ENCODE data around the gene LTBP1.

The LTBP1 gene

DNA sequence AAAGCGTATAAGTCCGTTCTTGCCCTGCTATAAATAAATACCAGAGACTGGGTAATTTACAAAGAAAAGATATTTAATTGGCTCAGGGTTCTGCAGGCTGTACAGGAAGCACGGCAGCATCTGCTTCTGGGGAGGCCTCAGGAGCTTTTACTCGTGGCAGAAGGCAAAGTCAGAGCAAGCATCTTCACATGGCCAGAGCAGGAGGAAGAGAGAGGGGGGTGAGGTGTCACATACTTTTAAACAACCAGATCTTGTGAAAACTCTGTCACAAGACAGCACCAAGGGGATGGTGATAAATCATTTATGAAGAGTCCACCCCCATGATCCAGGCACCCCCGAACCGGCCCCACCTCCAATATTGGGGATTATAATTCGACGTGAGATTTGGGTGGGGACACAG lies 130.6 kb downstream of the LTBP1 start:
- DNase-seq (ENCODE audit: low read depth in 1 of 2, low spot score in 1 of 2), result no peak
- TF ChIP-seq, protein P1, sequence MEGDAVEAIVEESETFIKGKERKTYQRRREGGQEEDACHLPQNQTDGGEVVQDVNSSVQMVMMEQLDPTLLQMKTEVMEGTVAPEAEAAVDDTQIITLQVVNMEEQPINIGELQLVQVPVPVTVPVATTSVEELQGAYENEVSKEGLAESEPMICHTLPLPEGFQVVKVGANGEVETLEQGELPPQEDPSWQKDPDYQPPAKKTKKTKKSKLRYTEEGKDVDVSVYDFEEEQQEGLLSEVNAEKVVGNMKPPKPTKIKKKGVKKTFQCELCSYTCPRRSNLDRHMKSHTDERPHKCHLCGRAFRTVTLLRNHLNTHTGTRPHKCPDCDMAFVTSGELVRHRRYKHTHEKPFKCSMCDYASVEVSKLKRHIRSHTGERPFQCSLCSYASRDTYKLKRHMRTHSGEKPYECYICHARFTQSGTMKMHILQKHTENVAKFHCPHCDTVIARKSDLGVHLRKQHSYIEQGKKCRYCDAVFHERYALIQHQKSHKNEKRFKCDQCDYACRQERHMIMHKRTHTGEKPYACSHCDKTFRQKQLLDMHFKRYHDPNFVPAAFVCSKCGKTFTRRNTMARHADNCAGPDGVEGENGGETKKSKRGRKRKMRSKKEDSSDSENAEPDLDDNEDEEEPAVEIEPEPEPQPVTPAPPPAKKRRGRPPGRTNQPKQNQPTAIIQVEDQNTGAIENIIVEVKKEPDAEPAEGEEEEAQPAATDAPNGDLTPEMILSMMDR (IDR thresholded peaks at IDR 0.05; ENCODE audit: insufficient read depth, low read length), result no peak
- no peak for TF ChIP-seq SPI1 (IDR thresholded peaks at IDR 0.05; ENCODE audit: borderline replicate concordance, low read depth)
- no peak for TF ChIP-seq POLR2AphosphoS5 (IDR thresholded peaks at IDR 0.05; ENCODE audit: low read depth)
- TF ChIP-seq, protein P2, sequence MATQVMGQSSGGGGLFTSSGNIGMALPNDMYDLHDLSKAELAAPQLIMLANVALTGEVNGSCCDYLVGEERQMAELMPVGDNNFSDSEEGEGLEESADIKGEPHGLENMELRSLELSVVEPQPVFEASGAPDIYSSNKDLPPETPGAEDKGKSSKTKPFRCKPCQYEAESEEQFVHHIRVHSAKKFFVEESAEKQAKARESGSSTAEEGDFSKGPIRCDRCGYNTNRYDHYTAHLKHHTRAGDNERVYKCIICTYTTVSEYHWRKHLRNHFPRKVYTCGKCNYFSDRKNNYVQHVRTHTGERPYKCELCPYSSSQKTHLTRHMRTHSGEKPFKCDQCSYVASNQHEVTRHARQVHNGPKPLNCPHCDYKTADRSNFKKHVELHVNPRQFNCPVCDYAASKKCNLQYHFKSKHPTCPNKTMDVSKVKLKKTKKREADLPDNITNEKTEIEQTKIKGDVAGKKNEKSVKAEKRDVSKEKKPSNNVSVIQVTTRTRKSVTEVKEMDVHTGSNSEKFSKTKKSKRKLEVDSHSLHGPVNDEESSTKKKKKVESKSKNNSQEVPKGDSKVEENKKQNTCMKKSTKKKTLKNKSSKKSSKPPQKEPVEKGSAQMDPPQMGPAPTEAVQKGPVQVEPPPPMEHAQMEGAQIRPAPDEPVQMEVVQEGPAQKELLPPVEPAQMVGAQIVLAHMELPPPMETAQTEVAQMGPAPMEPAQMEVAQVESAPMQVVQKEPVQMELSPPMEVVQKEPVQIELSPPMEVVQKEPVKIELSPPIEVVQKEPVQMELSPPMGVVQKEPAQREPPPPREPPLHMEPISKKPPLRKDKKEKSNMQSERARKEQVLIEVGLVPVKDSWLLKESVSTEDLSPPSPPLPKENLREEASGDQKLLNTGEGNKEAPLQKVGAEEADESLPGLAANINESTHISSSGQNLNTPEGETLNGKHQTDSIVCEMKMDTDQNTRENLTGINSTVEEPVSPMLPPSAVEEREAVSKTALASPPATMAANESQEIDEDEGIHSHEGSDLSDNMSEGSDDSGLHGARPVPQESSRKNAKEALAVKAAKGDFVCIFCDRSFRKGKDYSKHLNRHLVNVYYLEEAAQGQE (IDR thresholded peaks at IDR 0.05; ENCODE audit: insufficient replicate concordance, low read depth), result no peak
- no peak for TF ChIP-seq GABPA (IDR thresholded peaks at IDR 0.05; ENCODE audit: low read depth)
- Histone ChIP-seq H3K4me3 (replicated peaks; ENCODE audit: insufficient read depth, low read length) (no peak overlapping the region), H3K27me3 (ENCODE audit: insufficient read depth, poor library complexity, severe bottlenecking) (no peaks in the 10 kb centered on the region), H3K27ac (replicated peaks) (no peak overlapping the region)

DNA sequence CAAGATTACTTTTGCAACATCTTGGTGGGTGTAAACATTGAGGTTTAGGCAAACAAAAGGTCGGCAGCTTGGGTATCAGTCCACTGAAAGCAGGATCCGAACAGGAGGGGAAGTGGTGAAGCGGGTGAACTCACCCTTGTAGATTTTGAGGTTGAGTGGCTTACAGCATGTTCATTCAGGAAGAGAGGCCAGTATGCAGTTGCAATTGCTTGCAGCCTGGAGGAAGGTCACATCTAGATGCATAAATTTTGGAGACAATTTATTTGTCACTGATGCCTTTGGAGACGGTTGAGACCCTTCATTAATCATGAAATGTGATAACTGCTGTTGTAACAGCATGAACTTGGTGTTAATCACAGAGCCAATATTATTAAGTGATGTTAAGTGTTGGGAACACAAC lies 131.1 kb downstream of the LTBP1 start:
- no peak for DNase-seq (ENCODE audit: low read depth in 1 of 2, low spot score in 1 of 2)
- TF ChIP-seq, protein P1 (IDR thresholded peaks at IDR 0.05; ENCODE audit: insufficient read depth, low read length), result no peak
- TF ChIP-seq, protein P2 (IDR thresholded peaks at IDR 0.05; ENCODE audit: insufficient replicate concordance, low read depth), result no peak
- TF ChIP-seq SPI1 (IDR thresholded peaks at IDR 0.05; ENCODE audit: borderline replicate concordance, low read depth) (no peak), POLR2AphosphoS5 (IDR thresholded peaks at IDR 0.05; ENCODE audit: low read depth) (no peak), GABPA (IDR thresholded peaks at IDR 0.05; ENCODE audit: low read depth) (no peak)
- Histone ChIP-seq H3K27me3 (ENCODE audit: insufficient read depth, poor library complexity, severe bottlenecking) (no peaks in the 10 kb centered on the region), H3K4me3 (replicated peaks; ENCODE audit: insufficient read depth, low read length) (no peak overlapping the region), H3K27ac (replicated peaks) (no peak overlapping the region)

DNA sequence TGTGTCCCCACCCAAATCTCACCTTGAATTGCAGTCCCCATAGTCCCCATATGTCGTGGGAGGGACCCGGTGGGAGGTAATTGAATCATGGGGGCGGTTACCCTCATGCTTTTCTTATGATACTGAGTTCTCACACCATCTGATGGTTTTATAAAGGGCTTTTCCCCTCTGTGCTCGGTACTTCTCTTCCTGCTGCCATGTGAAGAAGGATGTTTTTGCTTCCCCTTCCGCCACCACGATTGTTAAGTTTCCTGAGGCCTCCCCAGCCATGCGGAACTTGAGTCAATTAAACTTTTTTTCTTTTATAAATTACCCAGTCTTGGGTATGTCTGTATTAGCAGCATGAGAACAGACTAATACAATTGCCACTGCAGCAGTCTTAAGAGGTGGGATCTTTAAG lies 134.9 kb downstream of the LTBP1 start:
- Histone ChIP-seq H3K4me3 (replicated peaks; ENCODE audit: insufficient read depth, low read length) (no peak overlapping the region), H3K27ac (replicated peaks) (no peak overlapping the region), H3K27me3 (ENCODE audit: insufficient read depth, poor library complexity, severe bottlenecking) (no peaks in the 10 kb centered on the region)
- DNase-seq (ENCODE audit: low read depth in 1 of 2, low spot score in 1 of 2), result no peak
- TF ChIP-seq GABPA (IDR thresholded peaks at IDR 0.05; ENCODE audit: low read depth) (no peak), SPI1 (IDR thresholded peaks at IDR 0.05; ENCODE audit: borderline replicate concordance, low read depth) (no peak), POLR2AphosphoS5 (IDR thresholded peaks at IDR 0.05; ENCODE audit: low read depth) (no peak)
- TF ChIP-seq, protein P1 (IDR thresholded peaks at IDR 0.05; ENCODE audit: insufficient read depth, low read length), result no peak
- TF ChIP-seq, protein P2 (IDR thresholded peaks at IDR 0.05; ENCODE audit: insufficient replicate concordance, low read depth), result no peak

All from HL-60 (cell line).